Spleen (tissue), 11 donors: Measurements from ENCODE around the gene OSER1. TPM values are rescaled to one million over a fixed set of nuclear protein-coding genes. Genes with fewer than 3 reads are reported as not detected.
A peak's percentile ranks its signal among the peaks of the same experiment; 100 is the strongest.

Experiments
- DNase-seq: peaks from one replicate; pipeline ENCODE4 v3.0.0-alpha.2; 2020
- H3K27ac ChIP-seq, 8 donors: fragments of 200-600 bp; sonication (generic) in 7 of 8; 1 replicate in 4 of 8; 2 replicates in 4 of 8; pipeline versions ENCODE4 v1.5.0 to v1.8.0; 2016 to 2021; ENCODE audit warnings: inconsistent platforms in 4 of 8, mild to moderate bottlenecking in 4 of 8, moderate library complexity in 1 of 8
- H3K27me3 ChIP-seq, 7 donors: fragments of 200-600 bp; sonication (generic) in 6 of 7; replicated peaks in 1 of 7; 1 replicate in 4 of 7; 2 replicates in 3 of 7; pipeline versions ENCODE4 v1.5.0 to v1.8.0; 2016 to 2021; ENCODE audit warnings: inconsistent platforms in 3 of 7, mild to moderate bottlenecking in 1 of 7
- H3K36me3 ChIP-seq, 6 donors: fragments of 200-600 bp; sonication (generic) in 5 of 6; 1 replicate in 4 of 6; 2 replicates in 2 of 6; pipeline versions ENCODE4 v1.5.0 to v1.8.0; 2016 to 2021; ENCODE audit warnings: inconsistent platforms in 2 of 6
- H3K4me1 ChIP-seq, 6 donors: fragments of 200-600 bp; sonication (generic) in 5 of 6; 1 replicate in 3 of 6; 2 replicates in 3 of 6; pipeline versions ENCODE4 v1.5.0 to v1.8.0; 2016 to 2021; ENCODE audit warnings: inconsistent platforms in 3 of 6
- H3K4me3 ChIP-seq, 8 donors: fragments of 200-600 bp; sonication (generic) in 7 of 8; 1 replicate in 4 of 8; 2 replicates in 4 of 8; pipeline versions ENCODE4 v1.5.0 to v1.8.0; 2016 to 2021; ENCODE audit warnings: inconsistent platforms in 4 of 8, mild to moderate bottlenecking in 4 of 8, moderate library complexity in 2 of 8
- H3K9me3 ChIP-seq, 8 donors: fragments of 200-600 bp; sonication (generic) in 7 of 8; 1 replicate in 4 of 8; 2 replicates in 4 of 8; pipeline versions ENCODE4 v1.5.0 to v1.8.0; 2016 to 2021; ENCODE audit warnings: inconsistent platforms in 4 of 8
- POLR2A ChIP-seq, 3 donors: fragments of 450-650 bp; IDR thresholded peaks; one replicate each; pipeline ENCODE4 v1.5.1; 2017; ENCODE audit warnings: antibody characterized with exemption in 3 of 3, mild to moderate bottlenecking in 1 of 3
- POLR2AphosphoS5 ChIP-seq, 3 donors: sonication (generic); formaldehyde crosslinking; IDR thresholded peaks; one replicate each; pipeline ENCODE4 v1.5.1; 2017; ENCODE audit warnings: antibody characterized with exemption in 3 of 3
- WGBS, 5 donors: extraction: QIAGEN DNeasy Blood & Tissue Kit in 3 of 5; methylation state at CpG; one replicate each; pipeline versions ENCODE4 v1.1.5 to v1.1.7; 2013 to 2018; 5-methylcytosine and 5-hydroxymethylcytosine counted together
- intact Hi-C: fragments of 100-400 bp; cut with DNase I; formaldehyde crosslinking; loops from one replicate; pipeline ENCODE4 v1.15.0; 2023; ENCODE audit warnings: low total_unique reads
- polyA plus RNA-seq, 3 donors: library from polyadenylated mRNA; stranded (reverse); fragments of 200-250 nt; gene quantifications; one replicate each; pipeline ENCODE4 v1.2.1, GENCODE V29; 2013
- total RNA-seq, 7 donors: library from RNA; depleted of rRNA in 3 of 7; stranded (reverse); fragments of >200 nt in 3 of 7; fragmentation: NEBNext Ultra II Directional in 4 of 7; extraction: Animal tissue kit (Norgen Biotek cat#: 25700) in 4 of 7; gene quantifications; one replicate each; pipeline versions ENCODE4 v1.1.0 to v1.2.1, GENCODE V29; 2016 to 2021
- TF ChIP-seq, protein P1 (sequence below), 11 experiments: fragments of 200-600 bp in 7 of 11; fragments of 450-650 bp in 4 of 11; sonication (generic) in 4 of 11; IDR thresholded peaks in 8 of 11; conservative IDR thresholded peaks in 3 of 11; 1 replicate in 7 of 11; 2 replicates in 4 of 11; pipeline versions ENCODE4 v1.4.0 to v1.8.0; 2016 to 2021; ENCODE audit warnings: antibody characterized with exemption in 11 of 11, inconsistent platforms in 4 of 11, mild to moderate bottlenecking in 1 of 11
- donor health status: healthy with polysubstance abuse.
- donor health status: DM: no; HTN: no; CAD: no; lungs with moderate emphysema.
- donor health status: DM: no; HTN: no; CAD: no.
- donor health status: Bipolar disorder and iron deficiency.
- donor health status: healthy.
- donor health status: DM: no; HTN: no; CAD: no.
- donor health status: DM: yes; HTN: yes; CAD: no.

Gene OSER1
- total and polyA plus RNA-seq, 10 donors, result 28.5 to 47.0 (median 38.2) TPM

DNA sequence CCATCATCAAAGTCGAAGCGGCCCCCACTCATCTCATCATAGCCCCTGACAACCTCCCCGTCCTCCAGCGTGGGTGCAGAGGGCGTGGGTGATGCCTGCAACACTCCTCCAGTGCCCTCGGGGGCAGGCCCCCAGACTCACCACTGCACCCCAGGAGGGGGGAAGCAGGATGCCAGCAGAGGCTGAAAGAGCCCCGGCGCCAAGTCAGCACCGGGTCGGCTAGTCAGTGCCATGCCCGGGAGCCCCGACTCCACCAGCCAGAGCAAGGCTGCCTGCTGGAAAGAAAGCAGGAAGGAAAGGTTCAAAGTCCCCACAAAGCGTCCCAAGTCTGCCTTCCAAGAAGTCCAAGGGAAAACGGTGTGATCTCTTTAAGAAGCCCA is 23.9 kb downstream of the OSER1 start:
- no peak for DNase-seq
- intact Hi-C loops, result loop anchor here (5.0 kb wide), 1 partner anchor 69 kb away; no protein-coding TSS in a partner anchor
- H3K4me1 ChIP-seq, result peaks cover 5 to 40% (median 17%) of the 10 kb centered on the region in 6 donors
- 16 to 31% (median 23%) methylated on average over 12 to 14 of the region's 14 CpGs for WGBS, 5 donors
- H3K9me3 ChIP-seq, result no peaks in the 10 kb centered on the region
- no peaks in the 10 kb centered on the region for H3K36me3 ChIP-seq
- H3K27me3 ChIP-seq, result peaks cover 0 to 55% (median 26%) of the 10 kb centered on the region in 7 donors
- peak overlapping the region in 4 of 8 donors; percentile 40 to 58 (median 50) for H3K27ac ChIP-seq
- H3K4me3 ChIP-seq, result peak overlapping the region in 5 of 8 donors; percentile 8 to 59 (median 27)
- TF ChIP-seq POLR2AphosphoS5 (IDR thresholded peaks at IDR 0.05), result no peak
- TF ChIP-seq, protein P1, sequence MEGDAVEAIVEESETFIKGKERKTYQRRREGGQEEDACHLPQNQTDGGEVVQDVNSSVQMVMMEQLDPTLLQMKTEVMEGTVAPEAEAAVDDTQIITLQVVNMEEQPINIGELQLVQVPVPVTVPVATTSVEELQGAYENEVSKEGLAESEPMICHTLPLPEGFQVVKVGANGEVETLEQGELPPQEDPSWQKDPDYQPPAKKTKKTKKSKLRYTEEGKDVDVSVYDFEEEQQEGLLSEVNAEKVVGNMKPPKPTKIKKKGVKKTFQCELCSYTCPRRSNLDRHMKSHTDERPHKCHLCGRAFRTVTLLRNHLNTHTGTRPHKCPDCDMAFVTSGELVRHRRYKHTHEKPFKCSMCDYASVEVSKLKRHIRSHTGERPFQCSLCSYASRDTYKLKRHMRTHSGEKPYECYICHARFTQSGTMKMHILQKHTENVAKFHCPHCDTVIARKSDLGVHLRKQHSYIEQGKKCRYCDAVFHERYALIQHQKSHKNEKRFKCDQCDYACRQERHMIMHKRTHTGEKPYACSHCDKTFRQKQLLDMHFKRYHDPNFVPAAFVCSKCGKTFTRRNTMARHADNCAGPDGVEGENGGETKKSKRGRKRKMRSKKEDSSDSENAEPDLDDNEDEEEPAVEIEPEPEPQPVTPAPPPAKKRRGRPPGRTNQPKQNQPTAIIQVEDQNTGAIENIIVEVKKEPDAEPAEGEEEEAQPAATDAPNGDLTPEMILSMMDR (IDR thresholded peaks at IDR 0.05 in 8 of 11, conservative IDR thresholded peaks at IDR 0.05 in 3 of 11), result no peak
- no peak for TF ChIP-seq POLR2A (IDR thresholded peaks at IDR 0.05)

DNA sequence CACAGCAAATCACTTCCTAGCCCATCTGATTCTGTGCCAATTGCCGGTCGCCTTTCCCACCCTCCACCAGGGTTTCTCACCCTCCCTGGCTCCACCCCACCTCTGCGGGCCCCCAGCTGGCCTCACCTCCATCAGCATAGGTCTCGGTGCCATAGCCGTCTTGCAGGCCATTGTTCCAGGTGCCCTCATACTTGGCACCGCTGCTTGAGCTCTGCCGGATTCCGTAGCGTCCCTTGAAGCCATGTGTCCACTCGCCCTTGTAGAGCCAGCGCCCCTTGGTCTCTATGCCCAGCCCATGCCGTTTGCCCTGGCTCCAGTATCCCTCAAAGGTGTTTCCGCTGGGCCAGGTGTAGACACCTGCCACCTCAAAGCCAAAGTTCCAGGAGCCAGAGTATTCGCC is 24.4 kb downstream of the OSER1 start:
- peak overlapping the region in 5 of 8 donors; percentile 2 to 59 (median 27) for H3K4me3 ChIP-seq

DNA sequence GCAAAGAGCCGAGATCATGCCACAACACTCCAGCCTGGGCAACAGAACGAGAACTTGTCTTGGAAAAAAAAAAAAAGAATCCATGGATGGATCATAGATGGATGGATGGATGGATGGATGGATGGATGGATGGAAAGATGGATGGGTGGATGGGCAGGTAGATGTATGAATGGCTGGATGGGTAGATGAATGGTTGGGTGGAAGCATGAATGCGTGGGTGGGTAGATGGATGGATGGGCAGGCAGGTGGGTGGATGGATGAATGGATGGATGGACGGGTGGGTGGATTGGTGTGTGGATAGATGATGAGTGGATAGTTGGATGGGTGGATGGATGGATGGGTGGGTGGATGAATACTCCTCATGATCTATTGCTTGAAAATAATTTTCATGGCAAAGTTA is 25.0 kb downstream of the OSER1 start:
- intact Hi-C loops, result loop anchor here (5.0 kb wide), 1 partner anchor 68 kb away; no protein-coding TSS in a partner anchor
- peak overlapping the region in 2 of 8 donors; percentile 23 to 59 for H3K4me3 ChIP-seq
- TF ChIP-seq POLR2A (IDR thresholded peaks at IDR 0.05) (no peak), POLR2AphosphoS5 (IDR thresholded peaks at IDR 0.05) (no peak)
- TF ChIP-seq, protein P1 (IDR thresholded peaks at IDR 0.05 in 8 of 11, conservative IDR thresholded peaks at IDR 0.05 in 3 of 11), result no peak
- 84 to 97% (median 88%) methylated on average over 4 of the region's 4 CpGs for WGBS, 5 donors
- H3K27ac ChIP-seq, result no peak overlapping the region
- H3K9me3 ChIP-seq, result no peaks in the 10 kb centered on the region
- DNase-seq, result no peak
- peaks cover 0 to 62% (median 26%) of the 10 kb centered on the region in 7 donors for H3K27me3 ChIP-seq
- H3K4me1 ChIP-seq, result peaks cover 5 to 40% (median 17%) of the 10 kb centered on the region in 6 donors
- no peaks in the 10 kb centered on the region for H3K36me3 ChIP-seq

More for the DNA sequence above, 24.4 kb downstream of the OSER1 start:
- TF ChIP-seq, protein P1 (IDR thresholded peaks at IDR 0.05 in 8 of 11, conservative IDR thresholded peaks at IDR 0.05 in 3 of 11), result no peak
- TF ChIP-seq POLR2AphosphoS5 (IDR thresholded peaks at IDR 0.05) (no peak), POLR2A (IDR thresholded peaks at IDR 0.05) (no peak)
- intact Hi-C loops, result loop anchor here (5.0 kb wide), 1 partner anchor 69 kb away; no protein-coding TSS in a partner anchor
- Histone ChIP-seq H3K9me3 (no peaks in the 10 kb centered on the region), H3K27ac (peak overlapping the region in 3 of 8 donors; percentile 40 to 58 (median 51)), H3K4me1 (peaks cover 5 to 40% (median 17%) of the 10 kb centered on the region in 6 donors), H3K27me3 (peaks cover 0 to 58% (median 26%) of the 10 kb centered on the region in 7 donors), H3K36me3 (no peaks in the 10 kb centered on the region)
- no peak for DNase-seq
- 87 to 94% (median 90%) methylated on average over 14 of the region's 14 CpGs for WGBS, 5 donors

DNA sequence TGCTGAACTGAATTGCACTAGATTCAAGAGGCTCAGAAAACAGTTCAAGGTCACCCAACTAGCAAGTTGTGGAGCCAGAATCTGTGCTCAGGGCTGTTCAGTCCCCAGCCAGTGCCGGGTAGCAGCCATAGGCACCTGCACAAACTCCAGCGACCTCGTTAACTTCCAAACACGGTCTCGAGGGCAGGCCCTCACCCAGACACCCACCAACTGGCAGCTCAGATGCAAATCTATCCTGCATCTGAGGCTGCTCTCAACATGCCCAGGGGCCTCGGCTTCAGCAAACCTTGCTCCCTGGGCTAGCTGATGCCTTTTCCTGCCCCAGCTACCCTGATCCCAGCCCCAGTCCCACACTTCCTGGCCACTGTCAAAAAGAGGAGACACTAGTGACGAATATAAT is 27.3 kb downstream of the OSER1 start:
- no peak overlapping the region for H3K27ac ChIP-seq
- 68 to 83% (median 77%) methylated on average over 2 to 7 of the region's 7 CpGs for WGBS, 5 donors
- H3K4me3 ChIP-seq, result no peak overlapping the region
- no peaks in the 10 kb centered on the region for H3K36me3 ChIP-seq
- H3K27me3 ChIP-seq, result peaks cover 0 to 60% (median 26%) of the 10 kb centered on the region in 7 donors
- intact Hi-C loops, result no loop called here
- TF ChIP-seq POLR2AphosphoS5 (IDR thresholded peaks at IDR 0.05) (no peak), POLR2A (IDR thresholded peaks at IDR 0.05) (no peak)
- TF ChIP-seq, protein P1 (IDR thresholded peaks at IDR 0.05 in 8 of 11, conservative IDR thresholded peaks at IDR 0.05 in 3 of 11), result no peak
- H3K4me1 ChIP-seq, result peaks cover 5 to 24% (median 17%) of the 10 kb centered on the region in 6 donors
- H3K9me3 ChIP-seq, result no peaks in the 10 kb centered on the region
- no peak for DNase-seq
